HCT116 (cell line): ENCODE measurements around the gene PPP3R1. TPM values are rescaled to one million over a fixed set of nuclear protein-coding genes. Genes with fewer than 3 reads are reported as not detected.
A peak's percentile ranks its signal among the peaks of the same experiment; 100 is the strongest.

Experiments used
- ATAC-seq: fragments of 200-7000 bp; cut with Tn5 transposase; 2 replicates; pipeline ENCODE4 v1.9.1; 2020; ENCODE audit warnings: mild to moderate bottlenecking, moderate library complexity
- Bru-seq: library from RNA; stranded (reverse); fragments of 400-500 nt; gene quantifications from one replicate; lab custom pipeline; 2021; lab: Mats Ljungman, UMichigan
- BruChase-seq, 2 experiments: library from RNA; stranded (reverse); fragments of 400-500 nt; gene quantifications; one replicate each; lab custom pipeline; 2021; lab: Mats Ljungman, UMichigan
- BruUV-seq: library from RNA; stranded (reverse); fragments of 400-500 nt; replicated peaks from 2 replicates; lab custom pipeline; 2021; lab: Mats Ljungman, UMichigan
- CTCF ChIA-PET: fragments of 300-600 bp; sonication (Branson Sonifier 250); formaldehyde crosslinking; loops from one replicate; lab custom pipeline; 2021; ENCODE audit warnings: antibody characterized with exemption; lab: Charles Lee
- POLR2A ChIA-PET: fragments of 300-600, 350-600 bp; sonication (Branson Sonifier 250); formaldehyde crosslinking; loops from one replicate; lab custom pipeline; 2021; ENCODE audit warnings: antibody characterized with exemption; lab: Charles Lee
- RAD21 ChIA-PET, 2 experiments: fragments of 300-600 bp; sonication (Branson Sonifier 250); formaldehyde crosslinking; loops; one replicate each; lab custom pipeline; 2023; ENCODE audit warnings: low total read pairs in 2 of 2; ENCODE audit not compliant: uncharacterized antibody in 2 of 2, unreplicated experiment in 2 of 2, low non-redundant PET in 1 of 2; lab: Charles Lee
- DNase-seq: peaks from one replicate; pipeline ENCODE4 v3.0.0-alpha.2; 2010; ENCODE audit warnings: low read depth, low spot score
- H2AFZ ChIP-seq: fragments of 200-600 bp; shearing (Covaris generic), sonication (generic); 2 replicates; pipeline ENCODE4 v1.6.1; 2017; ENCODE audit warnings: low read depth, mixed run types, mixed read lengths, antibody characterized with exemption, low read length; ENCODE audit not compliant: poor library complexity, severe bottlenecking
- H3K27ac ChIP-seq: 2 replicates; pipeline ENCODE4 v1.5.1; 2012; ENCODE audit warnings: low read depth, low read length
- H3K27me3 ChIP-seq: fragments of 200-600 bp; sonication (generic); 2 replicates; pipeline ENCODE4 v1.6.1; 2016; ENCODE audit warnings: mixed run types, low read length, mixed read lengths; ENCODE audit not compliant: insufficient read depth
- H3K36me3 ChIP-seq, 2 experiments: fragments of 200-500 bp in 1 of 2; fragments of 200-600 bp in 1 of 2; sonication (Bioruptor generic) in 1 of 2; sonication (generic) in 1 of 2; 2 replicates each; pipeline versions ENCODE4 v1.5.1 to v1.6.1; 2014 to 2016; ENCODE audit warnings: low read length in 2 of 2, inconsistent platforms in 1 of 2, mixed read lengths in 1 of 2, mixed run types in 1 of 2; ENCODE audit not compliant: insufficient read depth in 2 of 2, control insufficient read depth in 1 of 2
- H3K4me1 ChIP-seq, 2 experiments: fragments of 200-600 bp in 1 of 2; sonication (generic) in 1 of 2; 2 replicates each; pipeline versions ENCODE4 v1.5.1 to v1.6.1; 2012 to 2017; ENCODE audit warnings: low read length in 2 of 2, inconsistent platforms in 1 of 2, mild to moderate bottlenecking in 1 of 2, mixed read lengths in 1 of 2, mixed run types in 1 of 2, moderate library complexity in 1 of 2; ENCODE audit not compliant: insufficient read depth in 2 of 2, control insufficient read depth in 1 of 2
- H3K4me2 ChIP-seq: fragments of 200-600 bp; sonication (generic); 2 replicates; pipeline ENCODE4 v1.6.1; 2017; ENCODE audit warnings: mixed run types, low read length, mixed read lengths
- H3K4me3 ChIP-seq, 2 experiments: fragments of 200-600 bp in 1 of 2; sonication (generic) in 1 of 2; replicated peaks in 1 of 2; 2 replicates each; pipeline ENCODE4 v1.5.1; 2011 to 2016; ENCODE audit warnings: low read length in 2 of 2, control low read depth in 1 of 2, low read depth in 1 of 2, mild to moderate bottlenecking in 1 of 2, mixed read lengths in 1 of 2, mixed run types in 1 of 2
- H3K79me2 ChIP-seq: fragments of 200-600 bp; sonication (generic); 2 replicates; pipeline ENCODE4 v1.6.1; 2017; ENCODE audit warnings: mild to moderate bottlenecking, mixed run types, low read length, moderate library complexity, mixed read lengths; ENCODE audit not compliant: insufficient read depth
- H3K9ac ChIP-seq: fragments of 200-600 bp; sonication (generic); 2 replicates; pipeline ENCODE4 v1.6.1; 2016; ENCODE audit warnings: low read length, mixed read lengths
- H3K9me2 ChIP-seq: fragments of 200-600 bp; sonication (generic), shearing (Covaris generic); 2 replicates; pipeline ENCODE4 v1.6.1; 2017; ENCODE audit warnings: mixed run types, mild to moderate bottlenecking, moderate library complexity; ENCODE audit not compliant: insufficient read depth
- H3K9me3 ChIP-seq, 2 experiments: fragments of 200-500 bp in 1 of 2; fragments of 200-600 bp in 1 of 2; sonication (Bioruptor generic) in 1 of 2; sonication (generic) in 1 of 2; 2 replicates each; pipeline ENCODE4 v1.6.1; 2014 to 2017; ENCODE audit warnings: low read length in 2 of 2, mixed read lengths in 2 of 2, inconsistent platforms in 1 of 2, low read depth in 1 of 2, mild to moderate bottlenecking in 1 of 2, mixed run types in 1 of 2, moderate library complexity in 1 of 2; ENCODE audit not compliant: control insufficient read depth in 1 of 2, insufficient read depth in 1 of 2
- H4K20me1 ChIP-seq: fragments of 200-600 bp; sonication (generic), shearing (Covaris generic); 2 replicates; pipeline ENCODE4 v1.6.1; 2017; ENCODE audit warnings: mixed run types, mild to moderate bottlenecking, moderate library complexity; ENCODE audit not compliant: insufficient read depth
- CTCF ChIP-seq, 3 experiments: fragments of 200-600 bp in 1 of 3; sonication (generic) in 1 of 3; IDR thresholded peaks in 2 of 3; conservative IDR thresholded peaks in 1 of 3; 2 replicates each; pipeline ENCODE4 v1.5.1; 2012 to 2017; ENCODE audit warnings: low read depth in 2 of 3, low read length in 2 of 3, antibody characterized with exemption in 1 of 3, borderline replicate concordance in 1 of 3, control low read depth in 1 of 3, mild to moderate bottlenecking in 1 of 3, mixed read lengths in 1 of 3, mixed run types in 1 of 3, moderate library complexity in 1 of 3; ENCODE audit not compliant: insufficient read depth in 1 of 3
- EGR1 ChIP-seq: IDR thresholded peaks from 2 replicates; pipeline ENCODE4 v1.6.1; 2012; ENCODE audit warnings: low read depth
- EZH2 ChIP-seq: fragments of 200-600 bp; sonication (generic); IDR thresholded peaks from 2 replicates; pipeline ENCODE4 v1.6.1; 2017; ENCODE audit warnings: antibody characterized with exemption, mixed run types
- EZH2phosphoT487 ChIP-seq: fragments of 200-600 bp; IDR thresholded peaks from 2 replicates; pipeline ENCODE4 v1.6.1; 2018; ENCODE audit warnings: antibody characterized with exemption, borderline replicate concordance
- FOSL1 ChIP-seq: IDR thresholded peaks from 2 replicates; pipeline ENCODE4 v1.6.1; 2012; ENCODE audit warnings: low read depth
- JUND ChIP-seq: IDR thresholded peaks from 2 replicates; pipeline ENCODE4 v1.6.1; 2012
- MAX ChIP-seq: IDR thresholded peaks from 2 replicates; pipeline ENCODE4 v1.6.1; 2012
- POLR2A ChIP-seq: IDR thresholded peaks from 2 replicates; pipeline ENCODE4 v1.7.0; 2011; ENCODE audit warnings: borderline replicate concordance; ENCODE audit not compliant: insufficient read depth, insufficient read length; ENCODE audit errors: extremely low read depth
- REST ChIP-seq: IDR thresholded peaks from 2 replicates; pipeline ENCODE4 v1.6.1; 2012; ENCODE audit warnings: low read depth
- SIN3A ChIP-seq: IDR thresholded peaks from 2 replicates; pipeline ENCODE4 v1.6.1; 2012; ENCODE audit warnings: low read depth
- SRF ChIP-seq: IDR thresholded peaks from 2 replicates; pipeline ENCODE4 v1.6.1; 2012; ENCODE audit warnings: low read depth
- TCF7L2 ChIP-seq: IDR thresholded peaks from 2 replicates; pipeline ENCODE4 v1.7.0; 2011; ENCODE audit warnings: borderline replicate concordance, inconsistent platforms; ENCODE audit not compliant: insufficient read depth, insufficient read length; ENCODE audit errors: extremely low read depth
- YY1 ChIP-seq: IDR thresholded peaks from 2 replicates; pipeline ENCODE4 v1.6.1; 2011; ENCODE audit warnings: low read length, low read depth, moderate library complexity, mild to moderate bottlenecking; ENCODE audit not compliant: insufficient replicate concordance; ENCODE audit errors: extremely low read depth
- ZFX ChIP-seq: fragments of 450-650 bp; IDR thresholded peaks from 2 replicates; pipeline ENCODE4 v1.6.1; 2017
- intact Hi-C: fragments of 100-400 bp; cut with micrococcal nuclease; formaldehyde crosslinking; loops from 2 replicates; pipeline ENCODE4 v1.10.0; 2022
- long read RNA-seq: library from polyadenylated mRNA; unstranded; transcript quantifications from one replicate; pipeline ENCODE4 v2.0.0, GENCODE V29; 2021; ENCODE audit not compliant: unreplicated experiment
- polyA plus RNA-seq: library from polyadenylated mRNA; unstranded; fragments of >200 nt; gene quantifications from 2 replicates; pipeline ENCODE4 v1.2.1, GENCODE V29; 2012; ENCODE audit warnings: missing spikeins
- total RNA-seq: library from RNA; stranded (reverse); gene quantifications from one replicate; pipeline ENCODE4 v1.2.1, GENCODE V29; 2021; ENCODE audit not compliant: unreplicated experiment
- TF ChIP-seq, protein P1 (sequence below): IDR thresholded peaks from 2 replicates; pipeline ENCODE4 v1.6.1; 2011; ENCODE audit warnings: mild to moderate bottlenecking, low read length, moderate library complexity; ENCODE audit not compliant: insufficient replicate concordance; ENCODE audit errors: extremely low read depth

Gene PPP3R1, protein sequence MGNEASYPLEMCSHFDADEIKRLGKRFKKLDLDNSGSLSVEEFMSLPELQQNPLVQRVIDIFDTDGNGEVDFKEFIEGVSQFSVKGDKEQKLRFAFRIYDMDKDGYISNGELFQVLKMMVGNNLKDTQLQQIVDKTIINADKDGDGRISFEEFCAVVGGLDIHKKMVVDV
- total RNA-seq = 69.9 TPM
- 13.0 and 18.4 TPM in 2 replicates for polyA plus RNA-seq
- percentile 92 among the genes with signal in this experiment for Bru-seq, nascent RNA
- percentile 100 among the genes with signal in this experiment for BruChase-seq, experiment 1, labeled RNA remaining after a 6-hour chase
- percentile 99 among the genes with signal in this experiment for BruChase-seq, experiment 2, labeled RNA remaining after a 2-hour chase
- long read RNA-seq, transcript PPP3R1-201 (6 exons, 3,023 nt) = major isoform, 5 of 8 reads
- long read RNA-seq, partial matches to known transcripts = 0 of 8 reads
- long read RNA-seq, other reads (novel, unspliced or antisense) = 3 of 8 reads

GRCh38 chr2:68252400-68253218, at the start of gene PPP3R1:
PPP3R1 (minus strand) TSS chr2:68252532; CDS start chr2:68252127, 405 bp downstream.
- peak within 1 kb of the TSS; percentile 46 for H2AFZ ChIP-seq
- POLR2A ChIA-PET = interaction anchor here (0.9 kb wide), 2 partner anchors 11 to 33 kb away, joined by 3 read pairs; no protein-coding TSS in a partner anchor
- BruUV-seq = TSS peak; percentile 89
- TF ChIP-seq POLR2A (peak; percentile 69), REST (no peak), YY1 (peak; percentile 28), ZFX (no peak; the same call in 1 of the 2 replicates), MAX (peak; percentile 87), EGR1 (peak; percentile 83), EZH2phosphoT487 (no peak), FOSL1 (no peak), CTCF (IDR thresholded peaks at IDR 0.05 in 2 of 3, conservative IDR thresholded peaks at IDR 0.05 in 1 of 3; ENCODE audit: borderline replicate concordance in 1 of 3, insufficient read depth in 1 of 3, low read depth in 2 of 3, low read length in 2 of 3) (no peak), JUND (no peak), EZH2 (no peak), SRF (no peak), SIN3A (peak; percentile 89), TCF7L2 (no peak)
- TF ChIP-seq, protein P1, sequence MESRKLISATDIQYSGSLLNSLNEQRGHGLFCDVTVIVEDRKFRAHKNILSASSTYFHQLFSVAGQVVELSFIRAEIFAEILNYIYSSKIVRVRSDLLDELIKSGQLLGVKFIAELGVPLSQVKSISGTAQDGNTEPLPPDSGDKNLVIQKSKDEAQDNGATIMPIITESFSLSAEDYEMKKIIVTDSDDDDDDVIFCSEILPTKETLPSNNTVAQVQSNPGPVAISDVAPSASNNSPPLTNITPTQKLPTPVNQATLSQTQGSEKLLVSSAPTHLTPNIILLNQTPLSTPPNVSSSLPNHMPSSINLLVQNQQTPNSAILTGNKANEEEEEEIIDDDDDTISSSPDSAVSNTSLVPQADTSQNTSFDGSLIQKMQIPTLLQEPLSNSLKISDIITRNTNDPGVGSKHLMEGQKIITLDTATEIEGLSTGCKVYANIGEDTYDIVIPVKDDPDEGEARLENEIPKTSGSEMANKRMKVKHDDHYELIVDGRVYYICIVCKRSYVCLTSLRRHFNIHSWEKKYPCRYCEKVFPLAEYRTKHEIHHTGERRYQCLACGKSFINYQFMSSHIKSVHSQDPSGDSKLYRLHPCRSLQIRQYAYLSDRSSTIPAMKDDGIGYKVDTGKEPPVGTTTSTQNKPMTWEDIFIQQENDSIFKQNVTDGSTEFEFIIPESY = no peak

More at GRCh38 chr2:68252400-68253218, at the start of gene PPP3R1:
- H3K36me3 ChIP-seq = no peaks in the 10 kb centered on the region
- H3K27ac ChIP-seq = peak within 1 kb of the TSS; percentile 83
- DNase-seq = peak; percentile 85
- peaks cover 40% of the 10 kb centered on the region for H3K79me2 ChIP-seq
- H3K9ac ChIP-seq = peak within 1 kb of the TSS; percentile 95
- H3K4me1 ChIP-seq = peaks cover 7 to 22% of the 10 kb centered on the region in 2 experiments; a peak in 3 of 4 replicates
- no peaks in the 10 kb centered on the region for H3K9me2 ChIP-seq
- H3K4me2 ChIP-seq = peak within 1 kb of the TSS; percentile 96
- no peaks in the 10 kb centered on the region for H3K9me3 ChIP-seq
- H3K27me3 ChIP-seq = no peaks in the 10 kb centered on the region
- intact Hi-C loops = loop anchor here (2.0 kb wide), 1 partner anchor 96 kb away; the partner anchor contains the start of gene PNO1
- ChIA-PET CTCF (interaction anchor here (0.6 to 1.0 kb wide), 2 partner anchors 31 to 56 kb away, joined by 3 read pairs; no protein-coding TSS in a partner anchor), RAD21 (no interaction called here)
- ATAC-seq = peak; percentile 90
- peaks cover 33% of the 10 kb centered on the region; the same call in 1 of the 2 replicates for H4K20me1 ChIP-seq
- H3K4me3 ChIP-seq = peak within 1 kb of the TSS; percentile 85 to 93
